ENCODE results near the gene EFL1.
"Not testable (repeated sequence)": the region's sequence is repeated elsewhere in the genome, so short reads cannot be mapped to it uniquely, and the experiment has no call there.

DNA sequence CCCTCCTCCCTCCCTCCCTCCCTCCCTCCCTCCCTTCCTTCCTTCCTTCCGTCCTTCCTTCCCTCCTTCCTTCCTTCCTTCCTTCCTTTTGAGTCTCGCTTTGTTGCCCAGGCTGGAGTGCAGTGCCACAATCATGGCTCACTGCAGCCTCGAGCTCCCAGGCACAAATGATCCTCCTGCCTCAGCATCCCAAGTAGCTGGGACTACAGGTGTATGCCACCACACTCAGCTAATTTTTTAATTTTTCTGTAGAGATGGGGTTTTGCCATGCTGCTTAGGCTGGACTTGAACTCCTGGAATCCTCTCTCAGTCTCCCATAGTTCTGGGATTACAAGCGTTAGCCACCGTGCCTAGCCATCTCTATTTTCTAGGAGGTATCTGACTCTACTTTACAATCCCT lies 48.8 kb upstream of the EFL1 start:
- TF ChIP-seq, protein P1, sequence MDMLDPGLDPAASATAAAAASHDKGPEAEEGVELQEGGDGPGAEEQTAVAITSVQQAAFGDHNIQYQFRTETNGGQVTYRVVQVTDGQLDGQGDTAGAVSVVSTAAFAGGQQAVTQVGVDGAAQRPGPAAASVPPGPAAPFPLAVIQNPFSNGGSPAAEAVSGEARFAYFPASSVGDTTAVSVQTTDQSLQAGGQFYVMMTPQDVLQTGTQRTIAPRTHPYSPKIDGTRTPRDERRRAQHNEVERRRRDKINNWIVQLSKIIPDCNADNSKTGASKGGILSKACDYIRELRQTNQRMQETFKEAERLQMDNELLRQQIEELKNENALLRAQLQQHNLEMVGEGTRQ (IDR thresholded peaks at IDR 0.05; ENCODE audit: borderline replicate concordance, low read depth, low read length), result not testable (repeated sequence)
- TF ChIP-seq, protein P2, sequence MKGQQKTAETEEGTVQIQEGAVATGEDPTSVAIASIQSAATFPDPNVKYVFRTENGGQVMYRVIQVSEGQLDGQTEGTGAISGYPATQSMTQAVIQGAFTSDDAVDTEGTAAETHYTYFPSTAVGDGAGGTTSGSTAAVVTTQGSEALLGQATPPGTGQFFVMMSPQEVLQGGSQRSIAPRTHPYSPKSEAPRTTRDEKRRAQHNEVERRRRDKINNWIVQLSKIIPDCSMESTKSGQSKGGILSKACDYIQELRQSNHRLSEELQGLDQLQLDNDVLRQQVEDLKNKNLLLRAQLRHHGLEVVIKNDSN (IDR thresholded peaks at IDR 0.05; ENCODE audit: borderline replicate concordance, low read depth), result not testable (repeated sequence)
- not testable (repeated sequence) for TF ChIP-seq MAX (IDR thresholded peaks at IDR 0.05; ENCODE audit: low read depth); NRF1 (IDR thresholded peaks at IDR 0.05; ENCODE audit: low read depth, low read length); CTCF (IDR thresholded peaks at IDR 0.05)
